WERI-Rb-1 (cell line): ENCODE measurements around the gene ZNF334.

ENCODE experiments used
- DNase-seq: peaks from one replicate; pipeline ENCODE4 v3.0.0-alpha.2; 2020
- H3K27ac ChIP-seq: fragments of 250-450 bp; sonication (Bioruptor Pico); 2 replicates; pipeline ENCODE4 v1.5.1; 2020; ENCODE audit warnings: mild to moderate bottlenecking, moderate library complexity
- H3K27me3 ChIP-seq: fragments of 250-450 bp; sonication (Bioruptor Pico); 2 replicates; pipeline ENCODE4 v1.5.1; 2021; ENCODE audit warnings: mild to moderate bottlenecking, low read depth, moderate library complexity; ENCODE audit not compliant: insufficient read depth, severe bottlenecking
- H3K36me3 ChIP-seq: fragments of 250-450 bp; sonication (Bioruptor Pico); 2 replicates; pipeline ENCODE4 v1.5.1; 2020; ENCODE audit warnings: mild to moderate bottlenecking, moderate library complexity
- H3K4me3 ChIP-seq: 2 replicates; pipeline ENCODE4 v1.5.1; 2011; ENCODE audit warnings: low read depth, mild to moderate bottlenecking, control low read depth, low read length
- H3K9me3 ChIP-seq: fragments of 250-450 bp; sonication (Bioruptor Pico); 2 replicates; pipeline ENCODE4 v1.5.1; 2021; ENCODE audit warnings: mild to moderate bottlenecking, moderate library complexity; ENCODE audit not compliant: severe bottlenecking
- TF ChIP-seq, protein P1 (sequence below): IDR thresholded peaks from 2 replicates; pipeline ENCODE4 v1.5.1; 2011; ENCODE audit warnings: low read depth, mild to moderate bottlenecking, control low read depth, inconsistent platforms, low read length

The ZNF334 gene

DNA sequence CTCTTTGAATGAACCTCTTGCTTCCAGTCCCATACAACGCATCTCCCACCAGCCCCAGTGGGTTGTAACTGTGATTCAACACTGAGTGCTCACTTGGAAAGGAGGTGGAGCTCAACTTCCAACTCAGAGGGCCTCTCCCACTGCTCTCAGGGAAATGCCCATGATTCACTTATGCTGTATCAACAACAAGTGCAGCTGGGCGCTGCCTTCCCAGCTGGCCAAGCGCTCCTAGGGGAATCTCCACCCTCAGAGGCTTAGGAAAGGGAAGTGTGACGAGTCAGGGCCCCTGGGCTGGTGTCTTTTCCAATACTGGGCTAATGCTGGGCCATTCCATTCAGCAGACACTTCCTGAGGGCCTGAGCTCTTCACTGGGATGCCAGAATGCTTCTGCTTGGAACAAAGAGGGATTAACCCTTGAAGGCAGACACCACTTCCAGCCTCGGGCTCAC is 45.2 kb upstream of the ZNF334 start:
- DNase-seq = peak; percentile 42
- no peaks in the 10 kb centered on the region for H3K9me3 ChIP-seq
- no peaks in the 10 kb centered on the region for H3K27me3 ChIP-seq
- H3K36me3 ChIP-seq = no peaks in the 10 kb centered on the region
- H3K4me3 ChIP-seq = no peak overlapping the region
- TF ChIP-seq, protein P1, sequence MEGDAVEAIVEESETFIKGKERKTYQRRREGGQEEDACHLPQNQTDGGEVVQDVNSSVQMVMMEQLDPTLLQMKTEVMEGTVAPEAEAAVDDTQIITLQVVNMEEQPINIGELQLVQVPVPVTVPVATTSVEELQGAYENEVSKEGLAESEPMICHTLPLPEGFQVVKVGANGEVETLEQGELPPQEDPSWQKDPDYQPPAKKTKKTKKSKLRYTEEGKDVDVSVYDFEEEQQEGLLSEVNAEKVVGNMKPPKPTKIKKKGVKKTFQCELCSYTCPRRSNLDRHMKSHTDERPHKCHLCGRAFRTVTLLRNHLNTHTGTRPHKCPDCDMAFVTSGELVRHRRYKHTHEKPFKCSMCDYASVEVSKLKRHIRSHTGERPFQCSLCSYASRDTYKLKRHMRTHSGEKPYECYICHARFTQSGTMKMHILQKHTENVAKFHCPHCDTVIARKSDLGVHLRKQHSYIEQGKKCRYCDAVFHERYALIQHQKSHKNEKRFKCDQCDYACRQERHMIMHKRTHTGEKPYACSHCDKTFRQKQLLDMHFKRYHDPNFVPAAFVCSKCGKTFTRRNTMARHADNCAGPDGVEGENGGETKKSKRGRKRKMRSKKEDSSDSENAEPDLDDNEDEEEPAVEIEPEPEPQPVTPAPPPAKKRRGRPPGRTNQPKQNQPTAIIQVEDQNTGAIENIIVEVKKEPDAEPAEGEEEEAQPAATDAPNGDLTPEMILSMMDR = no peak
- H3K27ac ChIP-seq = 0 out of 2 replicates have a peak overlapping the region, but pooled peaks have one; percentile 16

DNA sequence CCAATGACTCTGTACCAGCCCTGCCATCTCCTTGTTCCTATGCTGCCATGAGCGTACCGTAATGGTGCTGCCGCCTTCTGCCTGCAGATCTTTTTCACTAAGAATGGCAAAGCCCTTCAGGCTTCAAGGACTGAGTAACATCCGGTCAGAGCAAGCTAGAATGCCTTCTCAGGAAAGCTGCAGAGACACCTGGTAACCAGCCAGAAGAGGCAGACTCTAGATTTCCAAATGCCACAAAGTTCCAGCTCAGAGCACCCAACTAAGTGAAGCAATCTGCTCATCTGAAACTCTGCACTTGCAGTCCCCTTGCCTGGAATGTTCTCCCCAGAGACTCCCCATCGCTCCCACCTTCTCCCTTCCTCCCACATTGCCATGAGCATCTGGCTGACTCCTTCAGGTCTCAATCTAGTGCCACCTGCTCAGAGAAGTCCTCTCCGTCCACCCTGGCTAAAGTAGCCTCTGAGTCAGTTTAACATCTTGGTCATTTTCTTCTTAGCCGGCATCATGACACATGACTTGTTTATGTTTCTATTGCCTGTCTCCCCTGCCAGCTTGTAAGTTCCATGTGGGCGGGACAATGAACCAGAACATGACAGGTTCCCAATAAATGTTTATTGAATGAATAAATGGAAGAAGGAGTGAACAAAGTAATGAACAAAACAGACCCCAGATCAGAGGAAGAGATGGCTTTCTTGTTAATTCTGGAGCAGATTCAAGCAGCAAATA is 44.0 kb upstream of the ZNF334 start:
- Histone ChIP-seq H3K36me3 (no peaks in the 10 kb centered on the region), H3K4me3 (no peak overlapping the region), H3K27me3 (no peaks in the 10 kb centered on the region), H3K27ac (no peak overlapping the region), H3K9me3 (no peaks in the 10 kb centered on the region)
- TF ChIP-seq, protein P1 = no peak
- no peak for DNase-seq

DNA sequence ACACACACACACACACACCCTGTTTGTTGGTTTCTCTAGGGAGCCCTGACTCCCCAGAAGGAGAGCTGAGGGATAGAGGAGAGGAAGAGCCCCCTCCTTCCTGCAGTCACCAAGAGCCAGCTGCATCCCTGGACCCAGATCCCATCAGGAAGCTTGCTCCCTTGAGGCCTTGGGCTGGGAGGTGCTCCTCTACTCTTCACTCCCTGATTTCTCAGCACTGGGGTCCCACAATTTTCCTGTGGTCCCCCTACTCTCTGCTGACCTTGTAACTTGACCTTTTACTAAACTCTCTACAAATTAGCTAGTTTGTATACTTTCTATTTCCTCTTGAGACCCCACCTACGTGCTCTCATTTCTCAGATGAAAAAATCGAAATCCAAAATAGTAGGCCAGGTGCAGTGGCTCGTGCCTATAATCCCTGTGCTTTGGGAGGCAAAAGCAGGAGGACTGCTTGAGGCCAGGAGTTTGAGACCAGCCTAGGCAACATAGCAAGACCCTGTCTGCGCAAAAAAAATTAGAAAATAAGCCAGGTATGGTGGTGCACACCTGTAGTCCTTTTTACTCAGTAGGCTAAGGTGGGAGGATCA is 42.1 kb upstream of the ZNF334 start:
- TF ChIP-seq, protein P1 = no peak

DNA sequence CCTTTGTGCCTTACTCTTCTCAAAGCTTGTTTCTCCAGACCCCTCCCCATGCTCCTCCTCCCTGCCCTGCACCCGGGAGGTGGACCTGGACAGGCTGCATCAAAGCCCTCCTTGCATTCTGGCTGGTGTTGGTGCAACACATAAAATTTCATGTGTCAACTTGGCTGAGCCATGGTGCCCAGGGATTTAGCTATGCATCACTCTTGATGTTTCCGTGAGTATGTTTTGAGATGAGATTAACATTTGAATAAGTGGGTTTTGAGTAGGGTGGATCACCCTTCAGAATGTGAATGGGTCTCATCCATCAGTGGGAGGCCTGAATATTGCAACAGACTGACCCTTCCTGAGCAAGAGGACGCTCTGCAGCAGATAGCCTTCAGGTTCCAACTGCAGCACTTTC is 41.5 kb upstream of the ZNF334 start:
- DNase-seq = no peak
- Histone ChIP-seq H3K4me3 (no peak overlapping the region), H3K36me3 (no peaks in the 10 kb centered on the region), H3K9me3 (no peaks in the 10 kb centered on the region), H3K27ac (no peak overlapping the region), H3K27me3 (no peaks in the 10 kb centered on the region)
- TF ChIP-seq, protein P1 = no peak

More for the DNA sequence above, 42.1 kb upstream of the ZNF334 start:
- Histone ChIP-seq H3K27ac (no peak overlapping the region), H3K9me3 (no peaks in the 10 kb centered on the region), H3K4me3 (no peak overlapping the region), H3K27me3 (no peaks in the 10 kb centered on the region), H3K36me3 (no peaks in the 10 kb centered on the region)
- DNase-seq = no peak

DNA sequence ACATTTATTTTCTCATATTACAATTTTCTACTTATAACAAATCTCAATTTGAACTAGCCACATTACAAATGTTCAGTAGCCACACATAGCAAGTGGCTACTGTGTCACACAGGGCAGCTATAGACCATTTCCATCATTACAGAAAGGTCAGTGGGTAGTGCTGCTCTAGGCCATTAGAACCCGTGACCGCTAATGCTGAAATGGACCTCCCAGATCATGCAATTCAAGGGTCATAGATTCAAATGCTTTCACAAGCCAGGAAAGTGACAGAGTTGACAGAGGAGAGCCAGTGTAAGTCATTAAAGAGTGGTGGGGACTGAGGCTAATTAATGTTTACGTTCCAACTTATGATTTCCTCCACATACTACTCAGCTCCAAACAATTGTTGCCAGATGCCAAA is 40.6 kb upstream of the ZNF334 start:
- DNase-seq = no peak
- H3K36me3 ChIP-seq = no peaks in the 10 kb centered on the region
- H3K27me3 ChIP-seq = no peaks in the 10 kb centered on the region
- H3K9me3 ChIP-seq = no peaks in the 10 kb centered on the region
- TF ChIP-seq, protein P1 = no peak
- no peak overlapping the region for H3K27ac ChIP-seq
- H3K4me3 ChIP-seq = no peak overlapping the region
